GM19238 (cell line): ENCODE results near the gene CIB1.

Experiments used
- DNase-seq: peaks from one replicate; pipeline ENCODE4 v3.0.0; 2011; ENCODE audit warnings: low spot score; ENCODE audit not compliant: insufficient read length

CIB1 gene

DNA sequence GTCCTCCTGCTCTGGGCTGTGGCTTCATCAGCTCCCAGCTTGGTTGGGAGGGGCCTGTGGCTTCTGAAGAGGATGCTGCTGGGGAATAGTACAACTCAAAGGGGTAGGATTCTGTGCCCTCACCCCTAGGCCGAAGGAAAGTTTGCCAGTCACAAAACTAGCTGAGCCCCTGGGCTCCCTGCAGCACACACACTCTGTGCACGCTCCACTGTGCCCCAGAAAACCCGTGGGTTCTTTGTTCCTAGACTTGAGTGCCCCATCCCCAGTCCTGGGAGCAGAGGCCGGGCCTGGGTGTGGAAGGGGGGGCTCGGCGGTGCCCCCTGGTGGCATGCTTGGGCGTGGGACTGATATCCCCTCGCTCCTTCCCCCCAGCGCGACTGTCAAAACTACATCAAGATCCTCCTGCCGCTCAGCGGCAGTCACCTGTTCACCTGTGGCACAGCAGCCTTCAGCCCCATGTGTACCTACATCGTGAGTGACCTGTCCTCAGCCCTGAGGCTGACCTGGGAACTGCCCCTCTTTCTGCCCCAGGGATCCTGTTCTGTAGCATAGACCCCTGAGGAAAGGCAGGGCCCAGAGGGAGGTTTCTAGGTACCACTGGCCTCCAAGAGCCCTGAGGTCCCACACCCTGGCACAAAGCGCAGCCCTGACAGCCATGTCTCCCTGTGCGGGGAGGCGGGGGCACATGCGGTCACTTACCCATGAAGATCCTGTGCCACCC is 14.2 kb downstream of the CIB1 start:
- peak; percentile 67 for DNase-seq

DNA sequence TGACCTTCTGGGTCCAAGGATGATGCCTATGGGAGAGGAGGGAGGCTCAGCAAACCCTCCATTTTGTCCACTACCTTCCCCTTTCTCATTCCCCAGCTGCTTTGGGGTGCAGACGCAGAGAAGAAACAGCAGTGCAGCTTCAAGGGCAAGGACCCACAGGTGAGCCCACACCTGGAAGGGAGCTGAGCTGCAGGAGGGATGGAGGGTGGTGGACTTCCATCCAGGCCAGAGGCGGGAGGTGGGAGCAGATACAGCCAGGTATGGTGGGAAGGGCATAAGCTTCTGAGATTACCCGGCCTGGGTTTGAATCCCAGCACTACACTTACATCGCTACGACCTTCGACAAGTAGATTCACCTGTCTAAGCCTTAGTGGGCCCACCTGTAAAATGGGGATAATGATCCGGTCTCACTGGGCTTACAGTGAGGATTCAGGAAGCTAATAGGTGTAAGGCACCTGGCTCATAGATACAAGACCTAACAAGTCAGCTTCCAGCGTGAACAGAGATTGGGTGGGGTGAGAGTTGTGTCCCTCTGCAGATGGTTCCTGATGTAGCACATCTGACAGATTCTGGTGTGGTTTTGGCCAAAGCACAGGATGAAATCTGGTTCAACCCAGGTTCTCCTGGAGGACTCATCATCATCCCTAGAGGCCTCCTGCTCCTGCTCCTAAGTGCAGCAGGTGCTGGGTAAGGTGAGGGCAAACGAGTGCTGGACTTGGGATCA is 15.9 kb downstream of the CIB1 start:
- no peak for DNase-seq

- DNase-seq = no peak
These were observed 19.1 kb downstream of the CIB1 start for GRCh38 chr15:90214553-90215196.

DNA sequence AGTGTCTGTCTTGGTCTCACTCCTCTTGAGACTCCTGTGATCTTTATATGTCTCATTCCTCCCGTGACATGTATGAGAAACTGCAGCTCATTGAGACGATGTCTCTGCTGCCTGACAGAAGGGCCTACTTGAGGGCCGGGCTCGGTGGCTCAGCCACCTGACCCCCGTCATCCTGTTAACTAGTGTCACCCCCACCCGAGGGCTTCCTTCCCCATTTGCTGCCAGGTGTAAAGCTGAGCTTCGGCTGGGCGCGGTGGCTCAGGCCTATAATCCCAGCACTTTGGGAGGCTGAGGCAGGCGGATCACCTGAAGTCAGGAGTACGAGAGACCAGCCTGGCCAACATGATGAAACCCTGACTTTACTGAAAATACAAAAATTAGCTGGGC is 19.9 kb downstream of the CIB1 start:
- DNase-seq = no peak

DNA sequence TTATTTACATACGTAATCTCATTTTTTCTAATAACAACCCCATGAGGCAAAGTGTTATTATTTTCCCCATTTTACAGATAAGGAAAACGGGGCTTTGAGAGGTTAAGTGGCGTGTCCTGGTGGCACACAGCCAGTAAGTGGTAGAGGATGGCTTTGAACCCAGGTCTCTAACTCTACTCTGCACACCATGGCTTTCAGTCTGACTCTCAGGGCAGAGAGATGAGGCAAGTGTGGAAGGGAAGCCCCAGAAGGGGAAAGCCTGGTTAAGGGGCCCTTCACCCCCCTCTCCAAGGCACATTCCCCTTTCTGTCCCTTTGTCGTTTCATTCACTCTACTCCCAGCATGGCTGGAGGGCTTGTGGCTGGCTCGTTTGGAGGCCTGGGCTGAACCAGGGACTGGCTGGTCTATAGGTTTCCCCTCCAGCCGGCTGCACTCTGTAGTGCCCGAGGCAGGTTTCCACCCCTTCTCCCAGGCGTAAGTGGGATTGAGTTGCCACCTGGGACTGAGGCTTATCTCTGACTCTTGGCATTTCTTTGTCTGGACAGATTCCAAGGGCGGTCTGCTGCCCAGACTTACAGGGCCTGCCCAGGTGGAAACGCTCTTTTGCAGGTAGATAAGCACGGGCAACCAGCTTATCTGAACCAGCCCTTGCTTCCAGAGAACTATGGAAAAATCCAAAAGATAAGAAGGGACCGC is 20.5 kb downstream of the CIB1 start:
- no peak for DNase-seq

DNA sequence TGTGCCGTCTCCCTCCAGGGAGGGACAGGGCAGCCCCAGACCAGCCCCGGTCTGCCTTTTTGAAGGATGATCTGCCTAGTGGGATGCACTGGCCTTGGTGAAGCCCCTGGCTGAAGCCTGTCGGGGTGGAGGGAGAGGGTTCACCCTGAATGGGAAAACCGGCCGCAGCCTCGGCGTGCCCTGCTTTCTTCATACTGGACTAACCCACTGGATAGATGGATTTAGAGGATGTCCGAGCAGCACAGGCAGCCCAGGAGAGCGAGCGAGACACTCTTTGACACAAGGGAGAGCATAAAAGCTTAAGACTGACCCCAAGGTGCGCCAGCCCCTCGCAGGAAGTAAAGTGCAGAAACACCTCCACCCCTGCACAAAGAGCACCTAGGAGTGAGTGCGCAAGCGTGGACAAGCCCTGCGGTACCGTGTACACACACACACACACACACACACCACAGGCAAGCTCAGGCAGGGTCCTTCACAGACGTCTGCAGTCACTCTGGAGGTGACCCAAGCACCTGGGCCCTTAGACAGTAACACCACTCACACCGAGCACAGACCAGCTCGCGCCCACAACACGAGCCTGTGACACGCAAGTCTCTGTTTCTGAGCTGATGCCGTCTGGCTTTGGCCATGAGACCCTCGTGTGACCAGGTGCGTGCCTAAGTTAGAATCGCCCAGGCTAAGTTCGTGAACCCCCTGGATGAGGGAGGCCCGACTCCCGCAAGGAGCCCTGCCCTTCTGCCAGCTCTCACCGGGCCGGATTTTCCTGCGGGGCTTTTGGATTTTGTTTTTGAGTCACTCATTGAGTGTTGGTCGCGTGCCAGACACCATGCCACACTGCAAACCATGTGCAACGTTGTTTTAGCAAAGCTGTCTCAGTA is 21.3 kb downstream of the CIB1 start:
- DNase-seq = no peak

DNA sequence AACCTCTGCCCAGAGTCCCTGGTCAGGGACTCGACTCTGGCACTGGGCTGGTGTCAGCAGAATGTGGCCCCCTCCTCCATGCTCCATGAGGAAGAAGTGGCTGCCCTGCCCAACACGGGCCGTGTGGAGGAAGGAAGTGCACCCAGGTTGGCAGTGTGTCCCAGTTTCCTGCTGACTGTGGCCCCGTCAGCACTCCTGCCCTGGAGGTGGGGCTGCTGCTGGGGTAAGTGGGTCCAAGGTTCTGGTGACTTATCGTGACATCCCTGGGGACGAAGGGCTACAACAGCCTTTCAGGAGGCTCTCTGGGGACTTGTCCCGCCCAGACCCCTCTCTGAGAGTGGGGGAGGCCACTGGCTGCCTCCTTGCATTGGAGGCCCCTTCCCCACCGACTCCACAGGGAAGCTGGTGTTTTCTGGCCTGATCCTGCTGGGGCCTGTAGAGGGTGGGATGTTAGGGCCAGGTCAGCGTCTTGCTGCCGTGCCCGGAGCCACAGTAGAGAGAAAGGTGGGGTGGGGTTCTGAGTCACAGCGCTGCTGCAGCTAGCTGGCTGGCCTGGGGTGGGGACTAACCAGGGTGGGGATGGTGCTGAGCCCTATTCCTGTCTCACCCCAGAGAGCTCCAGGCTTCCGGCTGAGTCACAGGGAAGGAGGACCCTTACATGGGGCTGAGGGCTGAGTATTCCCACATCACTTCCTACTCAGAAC is 22.1 kb downstream of the CIB1 start:
- no peak for DNase-seq

DNA sequence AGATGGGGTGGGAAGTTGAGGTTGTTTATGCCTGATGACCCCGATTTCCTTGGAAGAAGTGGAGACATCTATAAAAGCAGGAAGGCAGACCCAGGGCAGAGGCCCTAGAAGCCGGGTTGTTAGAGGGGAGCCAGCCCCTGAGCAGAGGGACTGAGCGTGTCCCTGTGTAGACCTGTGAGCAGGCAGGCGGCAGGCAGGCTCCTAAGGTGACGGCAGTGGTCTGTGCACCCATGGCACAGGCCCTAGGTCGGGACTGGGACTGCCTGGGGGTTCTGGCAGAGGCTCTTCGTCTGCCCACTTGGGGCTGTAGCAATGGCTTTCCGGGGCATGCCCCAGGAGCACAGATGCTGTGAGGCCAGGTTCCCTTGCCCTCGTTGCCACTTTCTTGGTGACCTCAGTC is 22.7 kb downstream of the CIB1 start:
- no peak for DNase-seq

- no peak for DNase-seq
These were observed 23.1 kb downstream of the CIB1 start for GRCh38 chr15:90210593-90210992.

DNA sequence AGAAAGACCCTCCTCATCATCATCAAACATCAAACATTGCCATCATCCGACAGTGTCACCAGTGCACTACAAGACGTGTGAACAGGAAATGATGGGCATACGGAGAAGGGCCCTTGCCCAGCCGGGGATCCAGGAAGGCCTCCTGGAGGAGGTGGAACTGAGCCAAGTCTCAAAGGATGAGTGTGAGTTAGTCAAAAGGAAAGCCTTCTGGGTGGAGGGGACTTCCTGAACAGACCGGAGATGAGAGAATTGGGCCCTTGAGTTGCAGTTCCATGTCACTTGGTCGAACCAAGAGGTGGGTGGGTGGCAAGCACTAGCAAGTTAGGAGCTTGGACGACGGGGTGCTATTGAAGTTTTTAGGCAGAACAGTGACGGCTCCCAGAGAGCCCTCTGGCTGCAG is 24.1 kb downstream of the CIB1 start:
- DNase-seq = no peak

GRCh38 chr15:90208356-90208755 is 25.4 kb downstream of the CIB1 start:
- DNase-seq = no peak

GRCh38 chr15:90207252-90207651 is 26.5 kb downstream of the CIB1 start:
- no peak for DNase-seq

GRCh38 chr15:90205886-90206285 is 27.9 kb downstream of the CIB1 start:
- DNase-seq = no peak

GRCh38 chr15:90205050-90205848 is 28.5 kb downstream of the CIB1 start:
- no peak for DNase-seq

DNA sequence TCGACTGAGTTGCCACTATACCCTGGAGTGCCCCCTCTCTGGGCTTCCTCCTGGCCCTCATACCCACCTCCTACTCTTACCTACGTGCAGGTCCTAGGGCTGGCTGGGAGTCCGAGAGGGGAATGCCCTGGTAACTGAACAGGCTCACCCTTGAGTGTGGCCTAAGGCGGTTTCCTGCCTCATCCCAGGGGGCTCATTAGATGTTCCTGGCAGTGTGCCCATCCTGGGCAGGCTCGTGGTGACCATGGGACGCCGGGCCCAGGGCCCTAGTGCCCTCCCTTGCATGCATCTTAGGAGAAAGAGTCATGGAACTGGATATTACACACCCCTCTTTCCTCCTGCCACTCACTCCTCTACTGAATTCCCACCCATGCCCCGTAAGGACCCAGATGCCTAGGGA is 29.8 kb downstream of the CIB1 start:
- DNase-seq = no peak

DNA sequence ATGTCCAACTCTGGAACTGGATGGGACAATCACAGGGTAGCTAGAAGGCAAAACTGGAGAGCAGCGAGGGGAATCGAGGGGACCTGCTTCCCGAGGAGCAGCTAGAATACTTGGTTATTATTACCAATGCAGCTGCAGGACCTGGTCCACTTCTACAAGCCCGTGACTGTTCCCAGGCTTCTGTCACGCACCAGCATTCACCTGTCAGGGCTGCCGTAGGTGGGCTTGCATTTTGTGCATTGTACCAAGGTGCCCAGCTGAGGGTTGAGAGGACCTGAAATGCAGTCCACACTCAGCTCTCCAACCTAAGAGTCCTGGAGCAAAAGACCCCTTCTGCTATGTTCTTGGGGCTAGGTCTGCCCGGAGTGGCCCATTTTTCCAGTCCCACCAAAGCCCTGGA is 30.3 kb downstream of the CIB1 start:
- DNase-seq = no peak

- no peak for DNase-seq
These were observed 30.8 kb downstream of the CIB1 start for GRCh38 chr15:90202929-90203328.

DNA sequence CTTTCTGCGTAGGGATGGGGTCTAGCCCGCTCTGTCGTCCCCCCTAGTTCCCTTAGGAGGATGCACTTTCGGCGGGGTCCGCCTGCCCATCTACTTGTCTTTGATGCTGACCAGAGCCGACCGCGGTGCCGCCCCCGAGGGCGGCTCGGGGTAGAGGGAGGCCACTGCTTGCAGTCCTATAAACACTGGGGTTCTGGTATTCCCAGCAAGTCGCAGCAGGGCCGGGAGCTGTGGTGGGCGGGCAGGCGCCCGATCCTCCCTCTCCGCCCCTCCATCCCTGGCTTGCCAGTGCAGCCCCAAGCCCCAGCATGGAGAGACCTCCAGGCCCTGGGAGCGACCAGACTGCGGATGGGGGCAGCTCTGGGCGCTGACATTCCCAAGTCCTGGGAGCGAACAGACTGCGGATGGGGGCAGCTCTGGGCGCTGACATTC is 31.8 kb downstream of the CIB1 start:
- DNase-seq = no peak

DNA sequence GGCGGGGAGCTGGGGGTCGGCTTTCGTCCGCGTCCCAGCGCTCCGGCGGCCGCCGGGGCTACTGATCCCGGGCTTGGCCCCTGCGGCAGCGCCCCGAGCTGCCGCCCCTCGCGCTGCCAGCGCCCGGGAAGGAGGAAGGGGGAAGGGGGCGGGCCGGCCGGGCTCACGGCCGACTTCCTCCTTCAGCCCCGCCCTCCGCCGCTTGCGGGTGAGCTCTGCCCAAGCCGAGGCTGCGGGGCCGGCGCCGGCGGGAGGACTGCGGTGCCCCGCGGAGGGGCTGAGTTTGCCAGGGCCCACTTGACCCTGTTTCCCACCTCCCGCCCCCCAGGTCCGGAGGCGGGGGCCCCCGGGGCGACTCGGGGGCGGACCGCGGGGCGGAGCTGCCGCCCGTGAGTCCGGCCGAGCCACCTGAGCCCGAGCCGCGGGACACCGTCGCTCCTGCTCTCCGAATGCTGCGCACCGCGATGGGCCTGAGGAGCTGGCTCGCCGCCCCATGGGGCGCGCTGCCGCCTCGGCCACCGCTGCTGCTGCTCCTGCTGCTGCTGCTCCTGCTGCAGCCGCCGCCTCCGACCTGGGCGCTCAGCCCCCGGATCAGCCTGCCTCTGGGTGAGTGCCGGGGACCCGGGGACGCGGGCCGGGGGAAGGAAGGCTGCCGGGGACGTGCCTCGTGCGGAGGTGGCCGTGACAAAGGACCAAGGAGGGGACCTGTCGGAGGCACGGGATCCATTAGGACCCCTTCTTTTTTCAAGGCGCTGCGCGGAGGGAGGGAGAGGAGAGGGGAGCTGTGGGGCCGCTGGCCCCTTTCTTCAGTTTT is 32.4 kb downstream of the CIB1 start, which contains the start of gene SEMA4B:
SEMA4B (plus strand) TSS at position 201 of the 814 bp plus-strand sequence; CDS start at position 450, 249 bp downstream.
- peak; percentile 91 for DNase-seq
